Lung (tissue), 16 donors: ENCODE results near the gene PROSER2. TPM values are rescaled to one million over a fixed set of nuclear protein-coding genes. Genes with fewer than 3 reads are reported as not detected.

Source experiments
- ATAC-seq: fragments of 200-7000 bp; cut with Tn5 transposase; one replicate; pipeline ENCODE4 v1.9.1; 2020; ENCODE audit warnings: moderate number of reproducible peaks; ENCODE audit not compliant: insufficient read depth, low FRiP score
- DNase-seq, 3 donors: peaks; one replicate each; pipeline ENCODE4 v3.0.0-alpha.2; 2013 to 2017
- H3K27ac ChIP-seq, 2 donors: one replicate each; pipeline ENCODE4 v1.5.1; 2013; ENCODE audit warnings: mild to moderate bottlenecking in 2 of 2, moderate library complexity in 2 of 2, control low read depth in 1 of 2, inconsistent platforms in 1 of 2, low read depth in 1 of 2, low read length in 1 of 2
- H3K27me3 ChIP-seq, 3 donors: one replicate each; pipeline ENCODE4 v1.5.1; 2013; ENCODE audit warnings: low read length in 2 of 3; ENCODE audit not compliant: control insufficient read depth in 3 of 3, insufficient read depth in 3 of 3
- H3K36me3 ChIP-seq, 4 donors: one replicate each; pipeline ENCODE4 v1.5.1; 2013; ENCODE audit warnings: low read length in 4 of 4, mild to moderate bottlenecking in 1 of 4, moderate library complexity in 1 of 4; ENCODE audit not compliant: control insufficient read depth in 4 of 4, insufficient read depth in 4 of 4
- H3K4me1 ChIP-seq, 5 donors: one replicate each; pipeline ENCODE4 v1.5.1; 2013; ENCODE audit warnings: low read length in 5 of 5, mild to moderate bottlenecking in 2 of 5, moderate library complexity in 1 of 5; ENCODE audit not compliant: control insufficient read depth in 5 of 5, insufficient read depth in 5 of 5
- H3K4me3 ChIP-seq: one replicate; pipeline ENCODE4 v1.5.1; 2013; ENCODE audit warnings: mild to moderate bottlenecking, control low read depth, moderate library complexity
- H3K9ac ChIP-seq, 2 donors: one replicate each; pipeline ENCODE4 v1.5.1; 2013; ENCODE audit warnings: low read length in 2 of 2, control low read depth in 1 of 2; ENCODE audit not compliant: insufficient read depth in 1 of 2
- H3K9me3 ChIP-seq, 4 donors: one replicate each; pipeline ENCODE4 v1.5.1; 2013; ENCODE audit warnings: low read length in 3 of 4, mild to moderate bottlenecking in 1 of 4, moderate library complexity in 1 of 4; ENCODE audit not compliant: control insufficient read depth in 4 of 4, insufficient read depth in 3 of 4
- WGBS, 2 donors: extraction: QIAGEN DNeasy Blood & Tissue Kit; methylation state at CpG; one replicate each; pipeline ENCODE4 v1.1.7; 2013; 5-methylcytosine and 5-hydroxymethylcytosine counted together
- long read RNA-seq, 5 donors: transcript quantifications; one replicate each; lab custom pipeline, GENCODE V29; 2026
- polyA plus RNA-seq, 2 donors: library from polyadenylated mRNA; stranded (reverse); fragments of 200-250 nt; gene quantifications; one replicate each; pipeline ENCODE4 v1.2.1, GENCODE V29; 2013
- total RNA-seq, 2 donors: library from RNA; depleted of rRNA in 1 of 2; stranded (reverse); fragments of >200 nt in 1 of 2; gene quantifications; one replicate each; pipeline ENCODE4 v1.2.1, GENCODE V29; 2014 to 2021
- TF ChIP-seq, protein P1 (sequence below): IDR thresholded peaks from 2 replicates; pipeline ENCODE4 v1.5.1; 2012; ENCODE audit warnings: mild to moderate bottlenecking; ENCODE audit errors: control extremely low read depth, extremely low read depth
- donor health status: control.
- donor health status: control.
- donor health status: Bipolar disorder and iron deficiency.
- donor health status: healthy.
- donor health status: DM: yes; HTN: yes; CAD: no.

PROSER2 gene, protein sequence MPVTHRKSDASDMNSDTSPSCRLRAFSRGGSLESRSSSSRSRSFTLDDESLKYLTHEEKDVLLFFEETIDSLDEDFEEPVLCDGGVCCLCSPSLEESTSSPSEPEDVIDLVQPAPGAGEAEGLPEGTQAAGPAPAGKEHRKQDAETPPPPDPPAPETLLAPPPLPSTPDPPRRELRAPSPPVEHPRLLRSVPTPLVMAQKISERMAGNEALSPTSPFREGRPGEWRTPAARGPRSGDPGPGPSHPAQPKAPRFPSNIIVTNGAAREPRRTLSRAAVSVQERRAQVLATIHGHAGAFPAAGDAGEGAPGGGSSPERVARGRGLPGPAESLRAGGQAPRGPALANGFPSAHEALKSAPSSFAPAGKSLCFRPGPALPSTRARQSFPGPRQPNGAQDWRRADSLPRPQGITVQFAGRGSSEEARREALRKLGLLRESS
- total RNA-seq (10 to 100 TPM in 1 of 2 donors, 1 to 10 TPM in 1; 8.2 to 23.9 TPM), polyA plus RNA-seq (10 to 100 TPM in 1 of 2 donors, 1 to 10 TPM in 1; 9.0 to 11.6 TPM)
- long read RNA-seq, donor 1, partial matches to known transcripts: 0 of 4 reads
- long read RNA-seq, donor 1, other reads (novel, unspliced or antisense): 0 of 4 reads
- long read RNA-seq, donor 2, partial matches to known transcripts: 0 of 4 reads
- long read RNA-seq, donor 2, other reads (novel, unspliced or antisense): 0 of 4 reads
- long read RNA-seq, donor 3, partial matches to known transcripts: 0 of 3 reads
- long read RNA-seq, donor 3, other reads (novel, unspliced or antisense): 0 of 3 reads
- long read RNA-seq, donor 4, partial matches to known transcripts: 0 of 1 reads
- long read RNA-seq, donor 4, other reads (novel, unspliced or antisense): 0 of 1 reads
- long read RNA-seq, donor 5, partial matches to known transcripts: 0 of 3 reads
- long read RNA-seq, donor 5, other reads (novel, unspliced or antisense): 0 of 3 reads

DNA sequence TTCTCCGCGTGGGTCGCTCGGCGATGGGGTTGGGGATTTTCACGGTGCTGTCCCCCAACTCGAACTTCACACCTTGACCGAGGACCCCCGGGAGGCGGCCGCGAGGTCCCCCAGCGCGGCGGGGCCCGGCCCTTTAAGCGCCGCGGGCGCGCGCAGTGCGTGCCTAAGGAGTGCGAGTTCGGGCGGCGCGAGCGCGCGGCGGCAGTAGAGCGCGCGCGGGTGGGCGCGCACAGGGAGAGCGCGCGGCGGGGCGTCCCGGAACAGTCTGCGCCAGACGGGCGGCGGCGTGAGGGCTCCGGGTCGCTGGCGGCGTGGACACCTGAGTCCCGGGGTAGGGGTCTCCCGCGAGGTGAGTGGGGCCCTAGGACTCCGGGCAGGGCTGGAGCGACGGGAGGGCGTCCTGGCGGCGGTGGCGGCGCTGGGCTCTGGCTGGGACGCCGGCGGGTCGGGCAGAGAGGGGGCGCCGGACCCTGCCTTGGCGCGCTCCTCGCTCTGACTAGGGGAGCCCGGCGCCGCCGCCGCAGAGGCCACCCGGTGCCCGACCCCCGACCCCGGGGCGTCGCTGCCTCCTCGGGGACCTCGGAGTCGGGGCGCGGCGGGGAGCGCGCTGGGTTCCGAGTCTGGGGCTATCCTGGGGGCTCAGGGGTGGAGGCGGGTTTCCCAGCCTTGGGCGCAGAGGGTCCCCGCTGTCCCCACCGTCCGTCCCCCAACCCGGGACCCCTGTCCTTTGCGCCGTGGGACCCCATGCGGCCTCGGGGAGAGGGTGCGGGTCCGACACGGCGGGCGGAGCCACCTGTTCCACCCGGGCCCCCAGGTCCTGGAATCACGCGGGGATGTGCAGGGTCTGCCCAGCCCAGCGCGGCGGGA is at the start of gene PROSER2:
Gene PROSER2, plus strand, starts transcription at position 235 of the 867 bp plus-strand sequence. CDS start 28,722 bp downstream, outside the sequence.
- Histone ChIP-seq H3K4me3 (peak within 1 kb of the TSS; percentile 86), H3K4me1 (peaks cover 0 to 6% (median 0%) of the 10 kb centered on the region in 5 donors), H3K9me3 (no peaks in the 10 kb centered on the region), H3K27ac (peak within 1 kb of the TSS in 1 of 2 donors; percentile 97), H3K9ac (no peak within 1 kb of the TSS), H3K36me3 (no peaks in the 10 kb centered on the region), H3K27me3 (peaks cover 0 to 8% (median 6%) of the 10 kb centered on the region in 3 donors)
- 1% methylated on average over 49 to 114 of the region's 114 CpGs for WGBS, 2 donors
- ATAC-seq: peak; percentile 90
- TF ChIP-seq, protein P1, sequence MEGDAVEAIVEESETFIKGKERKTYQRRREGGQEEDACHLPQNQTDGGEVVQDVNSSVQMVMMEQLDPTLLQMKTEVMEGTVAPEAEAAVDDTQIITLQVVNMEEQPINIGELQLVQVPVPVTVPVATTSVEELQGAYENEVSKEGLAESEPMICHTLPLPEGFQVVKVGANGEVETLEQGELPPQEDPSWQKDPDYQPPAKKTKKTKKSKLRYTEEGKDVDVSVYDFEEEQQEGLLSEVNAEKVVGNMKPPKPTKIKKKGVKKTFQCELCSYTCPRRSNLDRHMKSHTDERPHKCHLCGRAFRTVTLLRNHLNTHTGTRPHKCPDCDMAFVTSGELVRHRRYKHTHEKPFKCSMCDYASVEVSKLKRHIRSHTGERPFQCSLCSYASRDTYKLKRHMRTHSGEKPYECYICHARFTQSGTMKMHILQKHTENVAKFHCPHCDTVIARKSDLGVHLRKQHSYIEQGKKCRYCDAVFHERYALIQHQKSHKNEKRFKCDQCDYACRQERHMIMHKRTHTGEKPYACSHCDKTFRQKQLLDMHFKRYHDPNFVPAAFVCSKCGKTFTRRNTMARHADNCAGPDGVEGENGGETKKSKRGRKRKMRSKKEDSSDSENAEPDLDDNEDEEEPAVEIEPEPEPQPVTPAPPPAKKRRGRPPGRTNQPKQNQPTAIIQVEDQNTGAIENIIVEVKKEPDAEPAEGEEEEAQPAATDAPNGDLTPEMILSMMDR: no peak
- peak; percentile 58 to 81 (median 61) for DNase-seq

DNA sequence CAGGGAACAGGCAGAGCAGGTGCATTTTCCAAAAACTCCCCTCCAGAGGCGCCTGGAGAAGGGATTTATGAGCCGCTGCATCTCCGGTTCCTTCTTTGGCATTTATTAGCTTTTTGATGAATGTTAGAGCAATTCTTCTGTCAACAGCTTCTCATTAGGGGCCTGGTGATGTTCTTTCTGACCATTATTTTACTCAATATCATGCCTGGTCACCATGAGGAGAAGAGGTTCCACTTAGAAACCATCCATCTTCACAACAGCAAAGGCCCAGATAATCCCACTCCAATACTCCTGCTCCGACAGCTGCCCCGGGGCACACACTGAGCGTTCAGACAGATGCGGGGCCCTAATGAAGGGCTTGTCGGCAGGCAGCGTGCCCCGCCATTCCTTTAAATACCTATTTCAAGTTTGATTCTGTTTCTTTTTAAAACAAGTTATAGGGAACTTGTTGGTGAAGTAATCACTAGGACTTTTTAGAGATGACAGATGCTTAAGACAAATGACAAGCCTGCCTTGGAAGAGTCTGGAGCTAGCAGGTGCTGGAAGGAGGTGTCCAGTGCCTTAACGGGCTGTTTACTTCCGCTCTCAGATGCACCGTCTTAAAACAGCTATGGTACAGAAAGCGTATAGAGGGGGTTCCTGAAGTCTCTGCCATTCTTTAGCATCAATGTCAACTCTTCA is 49.3 kb upstream of the PROSER2 start:
- 91 to 93% methylated on average over 14 of the region's 14 CpGs for WGBS, 2 donors
- Histone ChIP-seq H3K36me3 (no peaks in the 10 kb centered on the region), H3K27me3 (no peaks in the 10 kb centered on the region), H3K4me1 (no peaks in the 10 kb centered on the region), H3K27ac (no peak overlapping the region), H3K9ac (no peak overlapping the region), H3K9me3 (no peaks in the 10 kb centered on the region), H3K4me3 (no peak overlapping the region)
- no peak for ATAC-seq
- DNase-seq: no peak
- TF ChIP-seq, protein P1: no peak

DNA sequence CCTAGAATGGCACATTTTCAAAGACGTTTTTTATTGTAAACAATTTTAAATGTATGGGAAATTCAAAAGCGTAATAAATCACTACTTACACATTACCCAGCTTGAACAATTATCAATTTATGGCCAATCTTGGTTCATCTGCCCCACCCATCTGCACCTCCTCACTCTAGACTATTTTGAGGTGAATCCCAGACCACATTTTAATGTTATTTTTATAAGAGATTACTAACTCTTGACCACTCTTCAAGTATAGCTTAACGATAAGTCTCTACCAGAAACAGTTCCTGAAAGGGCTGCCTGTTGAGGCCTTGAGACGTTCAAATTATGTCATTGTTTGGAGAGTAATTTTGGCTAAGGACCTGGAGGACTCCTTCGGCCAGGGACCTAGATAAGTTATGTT is 47.7 kb upstream of the PROSER2 start:
- TF ChIP-seq, protein P1: no peak
- WGBS, 2 donors: 66% methylated on average over 5 of the region's 5 CpGs
- DNase-seq (no peak), ATAC-seq (no peak)
- Histone ChIP-seq H3K27ac (no peak overlapping the region), H3K27me3 (no peaks in the 10 kb centered on the region), H3K36me3 (no peaks in the 10 kb centered on the region), H3K4me1 (no peaks in the 10 kb centered on the region), H3K4me3 (no peak overlapping the region), H3K9me3 (no peaks in the 10 kb centered on the region), H3K9ac (no peak overlapping the region)
